ENCODE measurements around the gene PTCH2. TPM values are rescaled to one million over a fixed set of nuclear protein-coding genes. Genes with fewer than 3 reads are reported as not detected.
"Not testable (repeated sequence)": the region's sequence is repeated elsewhere in the genome, so short reads cannot be mapped to it uniquely, and the experiment has no call there.

The PTCH2 gene
- total RNA-seq, 1 donor = 0.36 TPM

DNA sequence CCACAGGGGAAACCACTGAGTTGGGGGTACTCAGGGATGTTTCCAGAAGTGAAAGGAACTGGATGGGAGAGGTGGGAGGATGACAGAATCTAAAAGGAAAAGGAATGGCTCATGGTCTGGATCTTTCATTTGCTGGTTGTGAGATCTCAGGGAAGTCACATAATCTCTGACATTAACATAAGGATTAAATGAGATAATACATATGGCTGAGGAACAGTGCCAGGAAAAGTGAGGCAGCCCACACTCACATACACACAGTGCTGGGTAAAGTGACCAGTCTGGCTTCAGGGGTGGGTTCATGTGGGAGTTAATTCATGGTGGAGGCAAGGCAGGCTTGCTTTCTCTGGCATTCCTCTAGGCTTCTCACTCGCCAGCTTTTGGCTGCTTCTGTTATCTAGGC lies 3.9 kb upstream of the PTCH2 start:
- H3K4me3 ChIP-seq (ENCODE audit: low read depth, low read length) = no peak overlapping the region
- no peak for DNase-seq (ENCODE audit: low read depth)
- TF ChIP-seq, protein P1, sequence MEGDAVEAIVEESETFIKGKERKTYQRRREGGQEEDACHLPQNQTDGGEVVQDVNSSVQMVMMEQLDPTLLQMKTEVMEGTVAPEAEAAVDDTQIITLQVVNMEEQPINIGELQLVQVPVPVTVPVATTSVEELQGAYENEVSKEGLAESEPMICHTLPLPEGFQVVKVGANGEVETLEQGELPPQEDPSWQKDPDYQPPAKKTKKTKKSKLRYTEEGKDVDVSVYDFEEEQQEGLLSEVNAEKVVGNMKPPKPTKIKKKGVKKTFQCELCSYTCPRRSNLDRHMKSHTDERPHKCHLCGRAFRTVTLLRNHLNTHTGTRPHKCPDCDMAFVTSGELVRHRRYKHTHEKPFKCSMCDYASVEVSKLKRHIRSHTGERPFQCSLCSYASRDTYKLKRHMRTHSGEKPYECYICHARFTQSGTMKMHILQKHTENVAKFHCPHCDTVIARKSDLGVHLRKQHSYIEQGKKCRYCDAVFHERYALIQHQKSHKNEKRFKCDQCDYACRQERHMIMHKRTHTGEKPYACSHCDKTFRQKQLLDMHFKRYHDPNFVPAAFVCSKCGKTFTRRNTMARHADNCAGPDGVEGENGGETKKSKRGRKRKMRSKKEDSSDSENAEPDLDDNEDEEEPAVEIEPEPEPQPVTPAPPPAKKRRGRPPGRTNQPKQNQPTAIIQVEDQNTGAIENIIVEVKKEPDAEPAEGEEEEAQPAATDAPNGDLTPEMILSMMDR (IDR thresholded peaks at IDR 0.05; ENCODE audit: insufficient read depth, low read length) = no peak

DNA sequence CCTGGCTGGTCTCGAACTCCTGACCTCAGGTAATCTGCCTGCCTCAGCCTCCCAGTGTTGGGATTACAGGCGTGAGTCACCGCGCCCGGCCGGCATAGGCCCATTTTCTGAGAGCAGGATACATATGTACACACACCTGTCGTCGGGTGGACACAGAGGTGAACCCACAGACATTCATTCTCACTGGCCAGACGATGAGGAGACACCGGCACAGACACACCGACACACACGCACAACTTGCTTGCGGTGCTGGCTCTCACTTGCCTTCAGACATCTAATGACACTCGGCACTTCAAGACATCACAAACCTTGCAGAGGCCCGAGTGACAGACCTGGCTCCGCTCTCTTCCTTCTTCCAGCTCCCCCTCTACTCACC lies 579 bp downstream of the PTCH2 start:
- TF ChIP-seq, protein P1 (IDR thresholded peaks at IDR 0.05; ENCODE audit: insufficient read depth, low read length) = no peak
- H3K4me3 ChIP-seq (ENCODE audit: low read depth, low read length) = peak overlapping the region; percentile 67
- no peak for DNase-seq (ENCODE audit: low read depth)

DNA sequence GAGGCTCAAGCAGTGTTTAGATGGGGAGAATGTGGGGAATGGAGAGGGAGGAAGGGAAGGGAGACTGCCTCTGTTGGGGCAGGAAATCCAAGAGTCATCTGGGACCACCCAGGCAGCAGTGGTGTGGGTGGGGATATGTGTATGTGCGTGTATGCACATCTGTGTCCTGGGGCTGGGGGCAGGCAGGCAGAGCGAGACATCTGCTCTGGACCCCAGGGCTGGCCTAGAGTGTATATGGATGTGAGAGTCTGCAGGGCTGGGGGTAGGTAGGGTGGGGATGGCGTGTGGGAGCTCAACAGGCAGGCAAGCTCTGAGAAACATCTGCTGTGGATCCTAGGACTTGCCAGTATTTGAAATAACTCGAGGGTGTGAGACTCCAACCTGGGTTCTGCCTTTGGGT lies 3.5 kb downstream of the PTCH2 start:
- H3K4me3 ChIP-seq (ENCODE audit: low read depth, low read length) = no peak overlapping the region
- TF ChIP-seq, protein P1 (IDR thresholded peaks at IDR 0.05; ENCODE audit: insufficient read depth, low read length) = no peak
- DNase-seq (ENCODE audit: low read depth) = no peak

DNA sequence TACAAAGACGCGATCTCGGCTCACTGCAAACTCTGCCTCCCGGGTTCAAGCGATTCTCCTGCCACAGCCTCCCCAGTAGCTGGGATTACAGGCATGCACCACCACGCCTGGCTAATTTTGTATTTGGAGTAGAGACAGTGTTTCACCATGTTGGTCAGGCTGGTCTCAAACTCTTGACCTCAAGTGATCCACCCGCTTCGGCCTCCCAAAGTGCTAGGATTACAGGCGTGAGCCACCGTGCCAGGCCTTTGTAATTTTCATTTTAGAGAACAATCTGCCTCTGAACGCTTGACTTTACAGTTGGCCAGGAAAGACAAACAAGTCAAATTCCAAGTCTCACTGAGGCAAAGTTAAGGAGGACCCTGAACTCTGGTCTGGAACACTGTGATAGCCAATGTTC lies 4.8 kb downstream of the PTCH2 start:
- H3K4me3 ChIP-seq (ENCODE audit: low read depth, low read length); DNase-seq (ENCODE audit: low read depth): not testable (repeated sequence)

DNA sequence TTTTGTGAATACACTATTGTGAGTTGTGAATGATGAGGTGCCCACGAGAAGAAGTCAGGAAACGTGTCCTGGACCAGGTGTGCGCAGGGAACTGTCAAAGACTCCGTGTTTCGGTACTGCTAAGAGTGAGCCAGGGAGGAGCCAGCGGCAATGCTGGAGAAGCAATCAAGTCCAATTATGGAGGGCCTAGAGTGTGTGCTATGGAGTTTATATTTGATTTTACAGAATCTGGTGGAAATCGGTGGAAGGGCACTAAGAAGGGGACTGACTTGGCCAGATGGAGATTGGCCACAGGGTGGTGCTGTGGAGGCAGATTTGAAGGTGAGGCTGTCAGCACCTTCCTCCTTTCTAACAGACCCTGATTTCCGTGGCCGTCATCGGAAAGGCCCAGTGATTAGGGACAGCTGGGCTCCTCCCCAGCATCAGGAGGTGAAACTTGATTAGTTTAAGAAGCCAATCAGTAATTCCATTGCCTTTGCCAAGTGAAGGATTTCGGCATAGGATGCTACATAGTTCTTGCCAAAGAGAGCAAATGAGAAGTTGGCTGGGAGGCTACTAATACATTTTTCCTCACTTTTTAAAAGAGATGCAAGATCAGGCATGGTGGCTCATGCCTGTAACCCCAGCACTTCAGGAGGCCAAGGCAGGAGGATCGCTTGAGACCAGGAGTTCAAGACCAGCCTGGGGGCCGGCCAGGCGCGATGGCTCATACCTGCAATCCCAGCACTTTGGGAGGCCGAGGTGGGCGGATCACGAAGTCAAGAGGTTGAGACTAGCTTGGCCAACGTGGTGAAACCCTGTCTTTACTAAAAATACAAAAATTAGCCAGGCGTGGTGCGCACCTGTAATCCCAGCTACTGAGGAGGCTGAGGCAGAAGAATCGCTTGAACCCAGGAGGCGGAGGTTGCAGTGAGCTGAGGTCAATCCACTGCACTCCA lies 7.0 kb downstream of the PTCH2 start:
- H3K4me3 ChIP-seq (ENCODE audit: low read depth, low read length) = no peak overlapping the region
- peak; percentile 93 for DNase-seq (ENCODE audit: low read depth)

DNA sequence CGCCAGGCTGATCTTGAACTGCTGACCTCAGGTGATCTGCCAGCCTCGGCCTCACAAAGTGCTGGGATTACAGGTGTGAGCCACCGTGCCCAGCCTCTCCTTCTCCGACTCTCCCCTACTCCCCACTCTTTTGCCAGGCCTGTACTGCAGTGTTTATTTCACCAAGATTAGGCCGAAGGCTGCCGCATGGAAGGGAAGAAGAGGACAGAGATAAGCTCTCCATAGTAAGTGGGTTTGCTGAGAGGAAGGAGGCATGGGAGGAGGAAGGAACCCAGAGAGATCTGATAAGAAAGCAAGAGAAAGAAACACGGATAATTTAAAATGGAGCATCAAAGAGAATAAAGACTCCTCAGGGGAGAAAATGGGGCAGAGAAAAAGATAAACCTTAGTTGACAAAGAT lies 8.7 kb downstream of the PTCH2 start:
- no peak overlapping the region for H3K4me3 ChIP-seq (ENCODE audit: low read depth, low read length)
- TF ChIP-seq, protein P1 (IDR thresholded peaks at IDR 0.05; ENCODE audit: insufficient read depth, low read length) = no peak
- DNase-seq (ENCODE audit: low read depth) = no peak

More for the DNA sequence above, 7.0 kb downstream of the PTCH2 start:
- TF ChIP-seq, protein P1 (IDR thresholded peaks at IDR 0.05; ENCODE audit: insufficient read depth, low read length) = peak; percentile 89

DNA sequence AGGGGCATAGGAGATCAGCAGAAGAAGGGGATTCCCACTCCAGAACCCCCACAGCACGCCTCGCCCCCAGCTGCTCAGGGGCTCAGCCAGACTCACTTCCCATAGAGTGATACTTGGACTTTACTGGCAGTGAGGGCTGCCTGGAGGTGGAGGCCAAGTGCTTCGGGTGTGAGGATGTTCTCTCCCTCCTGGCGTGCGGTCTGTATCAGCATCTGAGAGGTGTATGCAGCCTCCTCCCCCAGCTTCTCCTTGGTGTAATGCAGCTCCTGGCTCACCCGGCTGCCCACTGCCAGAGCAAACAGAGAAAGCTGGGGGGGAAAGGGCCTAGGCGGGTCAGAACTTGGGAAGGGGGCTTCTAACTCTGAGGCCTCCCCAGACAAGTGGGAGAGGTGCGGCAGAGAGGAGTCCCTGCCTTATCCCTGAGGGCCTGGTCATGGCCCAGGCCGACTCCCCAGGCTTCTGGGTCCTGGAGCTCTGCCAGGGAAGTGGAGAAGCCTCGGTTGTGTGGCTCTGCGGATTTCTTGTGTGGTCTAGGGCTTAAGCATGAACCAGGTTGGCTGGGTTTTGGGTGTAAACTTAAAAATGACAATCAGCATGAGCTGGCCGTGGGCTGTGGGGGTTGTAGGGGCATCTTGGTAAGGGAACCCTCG lies 10.9 kb downstream of the PTCH2 start:
- H3K4me3 ChIP-seq (ENCODE audit: low read depth, low read length) = no peak overlapping the region
- TF ChIP-seq, protein P1 (IDR thresholded peaks at IDR 0.05; ENCODE audit: insufficient read depth, low read length) = no peak
- no peak for DNase-seq (ENCODE audit: low read depth)

Measured in fibroblast of the aortic adventitia (primary cell).